Occipital lobe (tissue), 1 donor: ENCODE results near the gene RHBDL1. TPM values are rescaled to one million over a fixed set of nuclear protein-coding genes. Genes with fewer than 3 reads are reported as not detected.

ENCODE experiments used
- total RNA-seq: library from RNA; depleted of rRNA; stranded (reverse); fragments of >200 nt; gene quantifications from one replicate; pipeline ENCODE4 v1.2.3, GENCODE V29; 2014

The RHBDL1 gene
- total RNA-seq, 1 donor from 2014 or later = 1.4 TPM

Other genes starting within 250 kb of the RHBDL1 start
- 10.3 TPM for gene CAPN15, start 148.0 kb upstream of the RHBDL1 start, total RNA-seq
- gene PRR35, start 115.3 kb upstream of the RHBDL1 start, total RNA-seq = not detected
- 0.31 TPM for gene NHLRC4, start 108.7 kb upstream of the RHBDL1 start, total RNA-seq
- gene PIGQ, start 105.7 kb upstream of the RHBDL1 start, total RNA-seq = 18.1 TPM
- gene RAB40C, start 85.6 kb upstream of the RHBDL1 start, total RNA-seq = 24.2 TPM
- 0.47 TPM for gene WFIKKN1, start 44.7 kb upstream of the RHBDL1 start, total RNA-seq
- 25.3 TPM for gene METTL26, start 39.4 kb upstream of the RHBDL1 start, total RNA-seq
- gene MCRIP2, start 33.8 kb upstream of the RHBDL1 start, total RNA-seq = 8.9 TPM
- gene WDR90, start 26.3 kb upstream of the RHBDL1 start, total RNA-seq = 7.2 TPM
- gene RHOT2, start 7.5 kb upstream of the RHBDL1 start, total RNA-seq = 20.9 TPM
- 49.9 TPM for gene STUB1, start 4.7 kb downstream of the RHBDL1 start, total RNA-seq
- 14.3 TPM for gene JMJD8, start 8.7 kb downstream of the RHBDL1 start, total RNA-seq
- 3.0 TPM for gene WDR24, start 14.7 kb downstream of the RHBDL1 start, total RNA-seq
- 3.7 TPM for gene FBXL16, start 30.1 kb downstream of the RHBDL1 start, total RNA-seq
- gene METRN, start 39.4 kb downstream of the RHBDL1 start, total RNA-seq = 16.7 TPM
- gene ANTKMT, start 45.5 kb downstream of the RHBDL1 start, total RNA-seq = 11.5 TPM
- gene CCDC78, start 50.8 kb downstream of the RHBDL1 start, total RNA-seq = 4.2 TPM
- gene HAGHL, start 51.4 kb downstream of the RHBDL1 start, total RNA-seq = 7.0 TPM
- 48.8 TPM for gene CIAO3, start 65.3 kb downstream of the RHBDL1 start, total RNA-seq
- not detected for gene MSLN, start 85.1 kb downstream of the RHBDL1 start, total RNA-seq
- gene RPUSD1, start 112.7 kb downstream of the RHBDL1 start, total RNA-seq = 11.2 TPM
- gene CHTF18, start 112.9 kb downstream of the RHBDL1 start, total RNA-seq = 8.9 TPM
- gene GNG13, start 125.1 kb downstream of the RHBDL1 start, total RNA-seq = not detected